ENCODE data around the gene SERPINB6. TPM values are rescaled to one million over a fixed set of nuclear protein-coding genes. Genes with fewer than 3 reads are reported as not detected.
"Not testable (repeated sequence)": the region's sequence is repeated elsewhere in the genome, so short reads cannot be mapped to it uniquely, and the experiment has no call there.

SERPINB6 gene
- polyA plus RNA-seq, 3 donors = 117 to 208 (median 200) TPM

DNA sequence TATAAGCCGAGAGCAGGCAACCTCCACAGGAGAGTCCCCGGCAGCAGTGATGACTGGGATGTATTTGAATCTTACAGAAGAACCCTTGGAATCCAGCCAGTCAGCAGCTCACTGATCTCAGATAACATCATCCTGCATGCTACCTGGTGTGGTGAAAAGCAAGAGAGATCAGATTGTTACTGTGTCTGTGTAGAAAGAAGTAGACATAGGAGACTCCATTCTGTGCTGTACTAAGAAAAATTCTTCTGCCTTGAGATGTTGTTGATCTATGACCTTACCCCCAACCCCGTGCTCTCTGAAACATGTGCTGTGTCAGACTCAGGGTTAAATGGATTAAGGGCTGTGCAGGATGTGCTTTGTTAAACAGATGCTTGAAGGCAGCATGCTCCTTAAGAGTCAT, 62.9 kb downstream of the SERPINB6 start:
- H3K4me2 ChIP-seq (replicated peaks; ENCODE audit: extremely low read depth, low read length, poor library complexity, severe bottlenecking) = not testable (repeated sequence)

DNA sequence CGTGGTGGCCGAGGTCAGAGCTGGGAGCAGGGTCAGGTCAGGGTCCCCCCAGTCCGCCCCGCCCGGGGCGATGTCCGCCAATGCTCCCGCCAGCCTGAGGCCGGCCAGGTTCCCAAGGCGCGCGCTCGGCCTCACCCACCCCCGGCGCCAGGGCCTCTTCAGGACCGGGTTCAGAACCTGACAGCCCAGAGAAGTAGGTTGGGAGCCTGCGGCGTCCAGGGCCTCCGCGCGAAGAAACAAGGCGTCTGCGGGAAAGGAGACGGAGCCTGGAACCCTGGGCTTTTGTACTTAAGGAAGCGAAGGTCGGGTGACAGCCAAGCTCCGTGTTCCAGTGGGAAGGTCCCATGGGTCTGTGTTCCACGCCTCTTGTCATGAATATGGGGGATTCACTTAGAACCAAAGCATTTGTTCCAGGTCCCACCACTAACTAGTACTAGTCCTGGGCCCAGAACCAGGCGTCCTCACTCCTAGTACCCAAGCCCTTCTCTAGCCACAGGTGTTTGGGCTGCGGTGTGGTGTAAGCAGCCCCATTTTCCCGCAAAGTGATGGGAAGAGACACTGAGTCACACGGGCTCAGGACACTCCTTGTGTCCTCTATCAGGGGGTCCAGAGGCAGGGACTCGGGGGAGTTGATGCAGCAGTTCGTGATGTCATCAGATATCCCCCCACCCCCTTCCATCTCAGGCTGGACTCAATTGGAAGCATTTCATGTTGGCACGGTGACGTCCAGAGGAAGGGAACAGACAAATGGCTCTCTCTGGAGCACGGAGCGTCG, 67.8 kb downstream of the SERPINB6 start:
- H3K9me3 Mint-ChIP-seq; intact Hi-C loops (cut with micrococcal nuclease); DNase-seq; H3K27me3 ChIP-seq (ENCODE audit: control insufficient read depth in 2 of 2, insufficient read depth in 2 of 2, low read length in 2 of 2); H3K9me3 ChIP-seq (replicated peaks in 1 of 2; ENCODE audit: control insufficient read depth in 1 of 2, insufficient read depth in 1 of 2, low read length in 2 of 2): not testable (repeated sequence)
- peaks cover 28 to 36% of the 10 kb centered on the region in 2 donors for H3K36me3 Mint-ChIP-seq
- Histone ChIP-seq H3K4me1 (ENCODE audit: control insufficient read depth in 1 of 2, insufficient read depth in 2 of 2, low read length in 2 of 2) (peaks cover 33 to 46% of the 10 kb centered on the region in 2 donors), H4K20me1 (ENCODE audit: insufficient read depth, low read length) (peaks cover 43% of the 10 kb centered on the region), H3K27ac (ENCODE audit: low read depth in 1 of 2, low read length in 2 of 2) (peak overlapping the region in 1 of 2 donors; percentile 83), H3K4me2 (replicated peaks; ENCODE audit: extremely low read depth, low read length, poor library complexity, severe bottlenecking) (peak overlapping the region; percentile 89), H3K79me2 (ENCODE audit: insufficient read depth, low read length) (peaks cover 22% of the 10 kb centered on the region), H3K4me3 (replicated peaks in 1 of 3; ENCODE audit: low read depth in 2 of 3, low read length in 3 of 3) (peak overlapping the region; percentile 83 to 89 (median 85)), H3K9ac (ENCODE audit: insufficient read depth, low read length, poor library complexity, severe bottlenecking) (peak overlapping the region; percentile 88), H3K36me3 (replicated peaks in 1 of 2; ENCODE audit: control insufficient read depth in 1 of 2, insufficient read depth in 2 of 2, low read length in 2 of 2) (peaks cover 18 to 24% of the 10 kb centered on the region in 2 donors), H2AFZ (ENCODE audit: insufficient read depth, low read depth, low read length, poor library complexity, severe bottlenecking) (peak overlapping the region; percentile 68)
- peaks cover 43% of the 10 kb centered on the region for H3K4me1 Mint-ChIP-seq
- peak overlapping the region in 3 of 7 donors; percentile 81 to 92 (median 92) for H3K27ac Mint-ChIP-seq
- H3K4me3 Mint-ChIP-seq = peak overlapping the region; percentile 97 to 99
- peaks cover 7 to 17% (median 9%) of the 10 kb centered on the region in 3 donors for H3K27me3 Mint-ChIP-seq (ENCODE audit: low read depth in 3 of 3)
- WGBS (ENCODE audit: insufficient coverage) = 0% methylated on average over 2 of the region's 39 CpGs

More for the DNA sequence above, 62.9 kb downstream of the SERPINB6 start:
- H3K79me2 ChIP-seq (ENCODE audit: insufficient read depth, low read length); H3K9me3 ChIP-seq (replicated peaks in 1 of 2; ENCODE audit: control insufficient read depth in 1 of 2, insufficient read depth in 1 of 2, low read length in 2 of 2); H3K27me3 Mint-ChIP-seq (ENCODE audit: low read depth in 3 of 3); H3K27ac ChIP-seq (ENCODE audit: low read depth in 1 of 2, low read length in 2 of 2); H3K9me3 Mint-ChIP-seq; H3K27me3 ChIP-seq (ENCODE audit: control insufficient read depth in 2 of 2, insufficient read depth in 2 of 2, low read length in 2 of 2); H3K36me3 Mint-ChIP-seq; H3K4me3 ChIP-seq (replicated peaks in 1 of 3; ENCODE audit: low read depth in 2 of 3, low read length in 3 of 3); H3K36me3 ChIP-seq (replicated peaks in 1 of 2; ENCODE audit: control insufficient read depth in 1 of 2, insufficient read depth in 2 of 2, low read length in 2 of 2); intact Hi-C loops (cut with micrococcal nuclease); DNase-seq; H2AFZ ChIP-seq (ENCODE audit: insufficient read depth, low read depth, low read length, poor library complexity, severe bottlenecking); H4K20me1 ChIP-seq (ENCODE audit: insufficient read depth, low read length); H3K27ac Mint-ChIP-seq; H3K9ac ChIP-seq (ENCODE audit: insufficient read depth, low read length, poor library complexity, severe bottlenecking): not testable (repeated sequence)
- Mint-ChIP-seq H3K4me3 (peak overlapping the region in 1 of 2 donors; percentile 30), H3K4me1 (peaks cover 29% of the 10 kb centered on the region)
- WGBS (ENCODE audit: insufficient coverage) = 100% methylated on average over 1 of the region's 3 CpGs
- peaks cover 10 to 13% of the 10 kb centered on the region in 2 donors for H3K4me1 ChIP-seq (ENCODE audit: control insufficient read depth in 1 of 2, insufficient read depth in 2 of 2, low read length in 2 of 2)

DNA sequence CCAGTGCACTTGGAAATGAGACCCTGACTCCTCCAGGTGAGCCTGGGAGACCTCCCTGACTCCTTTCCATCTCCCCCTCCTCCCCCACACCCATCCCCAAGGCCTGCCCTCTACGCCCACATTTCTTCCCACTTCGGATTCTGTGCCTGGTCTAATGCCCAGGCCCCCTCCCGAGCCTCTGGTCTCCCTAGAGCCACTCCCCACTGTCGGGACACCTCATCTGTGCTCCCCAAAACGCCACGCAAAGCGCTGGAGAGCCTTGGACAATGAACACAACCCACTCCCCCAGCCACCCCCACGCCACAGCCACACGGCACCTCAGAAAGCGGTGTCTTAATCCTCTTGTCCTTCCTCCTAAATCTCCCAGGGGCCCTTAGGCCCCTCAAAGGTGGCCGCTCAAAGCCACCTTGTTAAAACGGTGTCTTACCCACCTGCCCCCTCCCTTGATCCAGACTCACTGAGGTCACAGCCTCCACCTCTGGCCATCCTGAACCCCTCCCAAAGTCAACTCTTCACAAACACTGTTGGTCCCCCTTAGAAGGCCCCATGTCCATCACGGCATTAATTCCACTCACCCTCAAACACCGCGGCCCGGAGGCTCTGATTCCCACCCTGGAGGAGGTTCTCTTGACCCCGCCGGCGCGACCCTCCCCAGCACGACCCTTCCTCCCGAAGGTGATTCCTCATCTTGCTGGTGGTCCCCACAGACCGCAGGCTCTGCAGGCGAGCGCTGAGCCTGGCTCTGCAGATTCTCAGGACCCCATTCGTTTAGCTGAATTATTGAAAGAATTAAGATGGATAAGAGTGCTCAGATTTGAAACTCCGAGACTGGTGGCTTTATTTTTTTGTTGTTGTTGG, 69.5 kb downstream of the SERPINB6 start:
- Histone ChIP-seq H3K4me3 (replicated peaks in 1 of 3; ENCODE audit: low read depth in 2 of 3, low read length in 3 of 3) (peak overlapping the region; percentile 83 to 89 (median 85)), H3K36me3 (replicated peaks in 1 of 2; ENCODE audit: control insufficient read depth in 1 of 2, insufficient read depth in 2 of 2, low read length in 2 of 2) (peaks cover 23 to 34% of the 10 kb centered on the region in 2 donors), H3K4me2 (replicated peaks; ENCODE audit: extremely low read depth, low read length, poor library complexity, severe bottlenecking) (peak overlapping the region; percentile 89), H3K9ac (ENCODE audit: insufficient read depth, low read length, poor library complexity, severe bottlenecking) (peak overlapping the region; percentile 88), H3K27ac (ENCODE audit: low read depth in 1 of 2, low read length in 2 of 2) (peak overlapping the region; percentile 66 to 83), H3K79me2 (ENCODE audit: insufficient read depth, low read length) (peaks cover 22% of the 10 kb centered on the region), H4K20me1 (ENCODE audit: insufficient read depth, low read length) (peaks cover 52% of the 10 kb centered on the region), H3K4me1 (ENCODE audit: control insufficient read depth in 1 of 2, insufficient read depth in 2 of 2, low read length in 2 of 2) (peaks cover 43 to 58% of the 10 kb centered on the region in 2 donors)
- H3K27me3 ChIP-seq (ENCODE audit: control insufficient read depth in 2 of 2, insufficient read depth in 2 of 2, low read length in 2 of 2); DNase-seq; H3K9me3 ChIP-seq (replicated peaks in 1 of 2; ENCODE audit: control insufficient read depth in 1 of 2, insufficient read depth in 1 of 2, low read length in 2 of 2); H2AFZ ChIP-seq (ENCODE audit: insufficient read depth, low read depth, low read length, poor library complexity, severe bottlenecking); intact Hi-C loops (cut with micrococcal nuclease); H3K9me3 Mint-ChIP-seq: not testable (repeated sequence)
- H3K27ac Mint-ChIP-seq = peak overlapping the region; percentile 86 to 96 (median 92)
- peaks cover 55% of the 10 kb centered on the region for H3K4me1 Mint-ChIP-seq
- H3K4me3 Mint-ChIP-seq = peak overlapping the region; percentile 97 to 99
- H3K27me3 Mint-ChIP-seq (ENCODE audit: low read depth in 3 of 3) = peaks cover 4 to 20% (median 9%) of the 10 kb centered on the region in 3 donors
- H3K36me3 Mint-ChIP-seq = peaks cover 44 to 52% of the 10 kb centered on the region in 2 donors
- 55% methylated on average over 15 of the region's 27 CpGs for WGBS (ENCODE audit: insufficient coverage)

All from CD14-positive monocyte (primary cell).